GM12865 (cell line): ENCODE results near the gene COMT.

Experiments
- DNase-seq: peaks from one replicate; pipeline ENCODE4 v3.0.0; 2010; ENCODE audit warnings: low read depth
- H3K4me3 ChIP-seq: 2 replicates; pipeline ENCODE4 v1.5.1; 2011; ENCODE audit warnings: mild to moderate bottlenecking, low read depth, low read length, control low read depth
- TF ChIP-seq, protein P1 (sequence below): IDR thresholded peaks from 2 replicates; pipeline ENCODE4 v1.5.1; 2011; ENCODE audit warnings: low read length, control low read depth, low read depth, inconsistent platforms; ENCODE audit not compliant: insufficient read depth; ENCODE audit errors: missing control alignments

The COMT gene

DNA sequence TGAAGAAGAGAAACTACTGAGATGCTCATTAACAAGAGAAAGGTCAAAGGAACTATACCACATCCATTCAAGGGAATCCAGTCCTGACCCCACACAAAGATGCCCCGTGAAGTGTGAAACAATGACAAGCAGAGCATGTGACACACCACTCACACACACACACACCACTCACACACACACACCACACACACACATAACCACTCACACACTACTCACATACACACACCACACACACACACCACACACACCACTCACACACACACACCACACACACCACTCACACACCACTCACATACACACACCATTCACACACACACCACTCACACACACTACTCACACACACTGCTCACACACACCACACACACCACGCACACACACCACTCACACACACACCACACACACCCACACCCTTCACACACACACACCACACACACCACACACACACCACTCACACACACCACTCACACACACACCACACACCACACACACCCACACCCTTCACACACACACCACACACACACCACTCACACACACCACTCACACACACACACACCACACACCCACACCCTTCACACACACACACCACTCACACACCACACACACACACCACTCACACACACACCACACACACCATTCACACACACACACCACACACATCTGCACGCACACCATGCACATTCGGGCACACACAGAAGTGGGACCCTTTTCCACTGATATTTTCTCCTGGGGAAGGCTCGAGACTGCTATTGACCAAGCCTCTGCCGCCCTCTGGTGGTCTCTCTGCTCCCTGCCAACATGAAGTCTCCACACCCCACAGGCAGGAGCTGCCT, 32.0 kb upstream of the COMT start:
- H3K4me3 ChIP-seq = no peak overlapping the region
- peak; percentile 83 for DNase-seq
- TF ChIP-seq, protein P1, sequence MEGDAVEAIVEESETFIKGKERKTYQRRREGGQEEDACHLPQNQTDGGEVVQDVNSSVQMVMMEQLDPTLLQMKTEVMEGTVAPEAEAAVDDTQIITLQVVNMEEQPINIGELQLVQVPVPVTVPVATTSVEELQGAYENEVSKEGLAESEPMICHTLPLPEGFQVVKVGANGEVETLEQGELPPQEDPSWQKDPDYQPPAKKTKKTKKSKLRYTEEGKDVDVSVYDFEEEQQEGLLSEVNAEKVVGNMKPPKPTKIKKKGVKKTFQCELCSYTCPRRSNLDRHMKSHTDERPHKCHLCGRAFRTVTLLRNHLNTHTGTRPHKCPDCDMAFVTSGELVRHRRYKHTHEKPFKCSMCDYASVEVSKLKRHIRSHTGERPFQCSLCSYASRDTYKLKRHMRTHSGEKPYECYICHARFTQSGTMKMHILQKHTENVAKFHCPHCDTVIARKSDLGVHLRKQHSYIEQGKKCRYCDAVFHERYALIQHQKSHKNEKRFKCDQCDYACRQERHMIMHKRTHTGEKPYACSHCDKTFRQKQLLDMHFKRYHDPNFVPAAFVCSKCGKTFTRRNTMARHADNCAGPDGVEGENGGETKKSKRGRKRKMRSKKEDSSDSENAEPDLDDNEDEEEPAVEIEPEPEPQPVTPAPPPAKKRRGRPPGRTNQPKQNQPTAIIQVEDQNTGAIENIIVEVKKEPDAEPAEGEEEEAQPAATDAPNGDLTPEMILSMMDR = peak; percentile 93

DNA sequence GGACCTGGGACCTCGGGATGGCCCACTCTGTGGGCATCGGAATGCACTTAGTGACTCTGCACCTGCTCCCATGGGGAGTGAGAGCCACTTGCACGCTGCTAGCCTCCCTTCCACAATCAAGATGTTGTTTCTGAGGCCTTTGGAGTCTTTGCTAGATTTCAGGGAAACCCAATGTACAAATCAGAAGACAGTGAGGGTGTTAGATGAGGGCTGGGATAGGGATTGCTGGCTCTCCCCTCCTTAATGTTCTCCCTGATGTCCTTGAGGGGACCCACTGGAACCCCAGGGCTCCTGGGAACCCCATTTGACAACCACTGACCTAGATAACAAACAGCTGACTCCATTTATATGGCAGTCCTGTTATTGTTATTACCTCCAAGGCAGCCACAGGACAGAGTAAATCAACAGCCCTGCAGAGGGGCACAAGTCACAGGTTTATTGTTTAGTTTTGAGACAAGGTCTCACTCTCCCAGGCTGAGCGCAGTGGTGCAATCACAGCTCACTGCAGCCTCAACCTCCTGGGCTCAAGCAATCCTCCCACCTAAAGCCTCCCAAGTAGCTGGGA, 31.3 kb upstream of the COMT start:
- H3K4me3 ChIP-seq = no peak overlapping the region
- TF ChIP-seq, protein P1 = no peak
- no peak for DNase-seq

DNA sequence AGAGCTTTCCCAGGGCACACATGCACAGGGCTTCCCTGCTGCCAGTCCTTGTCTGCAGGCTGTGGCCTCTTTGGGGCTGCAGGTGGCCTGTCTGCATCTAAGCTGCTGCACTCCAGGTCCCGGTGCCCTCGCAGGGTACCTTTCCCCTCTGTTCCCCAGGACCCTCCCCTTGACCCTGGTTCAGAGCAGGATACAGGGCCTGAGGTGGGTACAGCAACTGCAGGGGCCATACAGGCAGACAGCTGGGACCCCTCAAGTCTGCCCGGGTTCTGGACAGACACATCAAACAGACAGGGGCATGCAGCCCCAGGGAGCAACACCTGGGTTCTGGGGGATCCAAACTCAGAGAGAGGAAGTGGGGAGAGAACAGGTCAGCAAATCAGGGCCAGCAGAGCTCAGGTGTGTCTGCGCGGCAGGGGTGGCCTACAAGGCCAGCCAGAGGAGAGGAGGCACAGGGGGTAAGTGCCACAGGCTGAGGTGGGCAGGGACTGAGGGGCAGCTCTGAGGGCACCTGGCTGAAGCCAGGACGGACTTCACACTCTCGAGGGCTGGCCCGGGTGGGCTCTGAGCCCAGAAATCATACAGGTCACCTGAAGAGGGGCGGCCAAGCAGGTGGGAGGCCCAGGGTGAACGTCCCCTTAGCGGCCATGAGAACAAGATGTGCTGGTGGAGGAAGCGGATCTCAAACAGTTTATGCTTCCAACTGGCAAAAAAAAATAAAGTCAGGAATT, 29.9 kb upstream of the COMT start:
- TF ChIP-seq, protein P1 = no peak
- no peak for DNase-seq
- no peak overlapping the region for H3K4me3 ChIP-seq

DNA sequence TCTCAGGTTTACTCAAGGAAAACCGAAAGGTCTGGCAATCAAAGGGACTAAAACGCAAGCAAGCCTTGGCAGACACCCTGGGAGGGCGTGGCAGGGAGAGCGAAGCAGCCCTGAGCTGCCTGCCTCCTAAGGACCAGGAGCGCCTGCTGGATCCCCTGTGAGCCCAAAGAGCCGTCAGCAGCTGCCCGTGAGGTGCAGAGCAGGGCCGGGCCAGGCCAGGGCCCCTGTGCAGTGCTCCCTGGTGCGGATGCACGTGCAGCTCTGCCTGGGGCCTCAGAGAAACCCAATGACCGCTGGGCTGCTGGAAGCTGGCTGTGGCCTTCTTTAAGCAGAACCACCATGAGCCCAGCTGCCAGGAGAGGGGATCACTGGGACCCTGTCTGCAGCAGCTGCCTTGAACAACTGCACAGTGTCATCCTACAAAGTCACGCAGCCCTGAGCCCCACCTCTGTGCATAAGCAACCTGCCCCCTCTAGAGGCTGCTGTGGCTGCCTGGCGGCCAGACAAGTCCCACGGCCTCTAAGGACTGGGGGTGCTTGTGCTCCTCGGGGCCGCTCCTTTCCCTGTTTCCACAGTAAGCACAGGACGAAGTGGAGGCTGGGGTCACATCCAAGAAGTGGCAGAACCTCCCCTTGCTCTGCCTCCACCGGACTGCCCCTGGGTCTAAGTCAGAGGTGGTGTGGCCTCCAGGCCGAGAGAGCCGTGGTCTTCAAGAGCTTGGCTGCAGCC, 29.1 kb upstream of the COMT start:
- TF ChIP-seq, protein P1 = no peak
- no peak overlapping the region for H3K4me3 ChIP-seq
- no peak for DNase-seq

DNA sequence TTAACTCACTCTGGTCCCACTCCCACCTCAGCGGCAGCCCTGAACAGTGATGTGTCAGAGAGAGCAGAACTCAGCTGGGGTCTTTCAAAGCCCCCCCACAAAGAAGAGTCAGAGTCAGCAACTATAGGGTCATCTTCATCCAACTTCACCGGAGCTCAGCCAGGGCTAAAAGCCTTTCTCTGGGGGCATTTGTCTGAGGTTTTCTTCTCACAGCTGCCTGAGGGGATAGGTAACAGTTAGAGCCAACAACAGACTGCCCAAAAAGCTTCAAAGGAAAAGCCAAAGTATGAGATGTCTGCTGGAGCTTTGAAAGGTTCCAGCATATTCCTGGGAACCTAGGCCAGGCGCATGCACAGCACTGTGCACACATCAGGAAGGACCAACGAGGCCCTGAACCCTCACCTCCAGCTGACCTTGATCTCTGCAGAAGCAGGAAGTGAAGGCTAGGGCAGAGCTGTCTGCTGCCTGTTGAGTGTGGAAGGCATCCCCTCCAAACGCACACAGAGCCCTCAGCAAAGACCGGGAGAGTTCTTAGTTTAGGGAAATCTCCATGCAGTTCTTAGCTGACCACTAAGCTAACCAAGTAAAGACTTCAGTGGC, 28.1 kb upstream of the COMT start:
- DNase-seq = no peak
- TF ChIP-seq, protein P1 = no peak
- no peak overlapping the region for H3K4me3 ChIP-seq

DNA sequence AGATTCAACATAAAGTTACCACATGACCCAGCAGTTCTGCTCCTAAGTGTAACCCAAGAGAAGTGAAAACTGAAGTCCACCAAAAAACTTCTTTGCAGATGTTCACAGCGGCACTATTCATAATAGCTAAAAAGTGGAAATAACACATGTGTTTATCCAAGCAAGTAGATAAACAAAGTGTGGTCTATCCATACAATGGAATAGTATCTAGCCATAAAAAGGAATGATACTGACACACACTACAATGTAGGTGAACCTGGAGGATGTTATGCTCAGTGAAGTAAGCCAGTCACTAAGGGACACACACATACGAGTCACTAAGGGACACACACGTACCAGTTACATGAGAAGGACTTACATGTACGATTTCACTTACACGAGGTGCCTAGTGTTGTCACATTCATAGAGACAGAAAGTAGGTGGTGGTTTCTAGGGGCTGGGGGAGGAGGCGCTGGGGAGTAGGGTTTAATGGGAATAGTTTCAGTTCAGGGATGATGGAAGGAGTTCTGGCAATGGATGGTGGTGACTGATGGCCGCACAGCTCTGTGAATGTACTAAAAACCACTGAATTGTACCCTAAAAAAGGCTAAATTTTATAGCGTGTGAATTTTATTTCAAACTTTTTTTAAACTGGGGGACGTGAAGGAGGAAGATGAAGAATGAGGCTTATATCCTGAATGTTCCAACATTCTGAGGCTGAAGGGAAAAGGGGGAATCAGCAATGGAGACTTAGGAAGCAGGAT, 27.2 kb upstream of the COMT start:
- no peak overlapping the region for H3K4me3 ChIP-seq
- no peak for DNase-seq
- TF ChIP-seq, protein P1 = no peak
